SJCRH30 (cell line): ENCODE results near the gene BACH2. TPM values are rescaled to one million over a fixed set of nuclear protein-coding genes. Genes with fewer than 3 reads are reported as not detected.

ENCODE experiments used
- DNase-seq, 2 experiments: peaks; one replicate each; pipeline ENCODE4 v3.0.0-alpha.2; 2015 to 2020
- H3K27ac ChIP-seq: fragments of 250-450 bp; sonication (Bioruptor Pico); 2 replicates; pipeline ENCODE4 v1.5.1; 2020; ENCODE audit warnings: mild to moderate bottlenecking, moderate library complexity
- H3K27me3 ChIP-seq: fragments of 250-450 bp; sonication (Bioruptor Pico); 2 replicates; pipeline ENCODE4 v1.5.1; 2020; ENCODE audit warnings: mild to moderate bottlenecking, moderate library complexity
- H3K36me3 ChIP-seq: fragments of 250-450 bp; sonication (Bioruptor Pico); 2 replicates; pipeline ENCODE4 v1.5.1; 2020; ENCODE audit warnings: mild to moderate bottlenecking, moderate library complexity
- H3K4me1 ChIP-seq: fragments of 250-450 bp; sonication (Bioruptor Pico); 2 replicates; pipeline ENCODE4 v1.5.1; 2020; ENCODE audit warnings: mild to moderate bottlenecking, moderate library complexity
- H3K4me3 ChIP-seq: fragments of 250-450 bp; sonication (Bioruptor Pico); 2 replicates; pipeline ENCODE4 v1.5.1; 2020; ENCODE audit warnings: mild to moderate bottlenecking, moderate library complexity
- H3K9me3 ChIP-seq: fragments of 250-450 bp; sonication (Bioruptor Pico); replicated peaks from 2 replicates; pipeline ENCODE4 v1.5.1; 2020; ENCODE audit warnings: mild to moderate bottlenecking, moderate library complexity
- total RNA-seq: library from RNA; depleted of rRNA; stranded (reverse); fragments of >200 nt; shearing (Covaris generic); gene quantifications from 2 replicates; pipeline ENCODE4 v1.2.3, GENCODE V29; 2014

Gene BACH2
- total RNA-seq, 1 experiment from 2014 or later: 4.1 TPM

GRCh38 chr6:89952105-89952671, 344.5 kb downstream of the BACH2 start:
- peak in 1 of 2 experiments; percentile 27 for DNase-seq
- Histone ChIP-seq H3K4me3 (no peak overlapping the region), H3K9me3 (no peaks in the 10 kb centered on the region), H3K36me3 (no peaks in the 10 kb centered on the region; the same call in 1 of the 2 replicates), H3K4me1 (peaks cover 32% of the 10 kb centered on the region), H3K27ac (peak overlapping the region; percentile 16), H3K27me3 (no peaks in the 10 kb centered on the region)

- Histone ChIP-seq H3K27ac (no peak overlapping the region; the same call in 1 of the 2 replicates), H3K4me3 (no peak overlapping the region), H3K27me3 (no peaks in the 10 kb centered on the region), H3K36me3 (no peaks in the 10 kb centered on the region; the same call in 1 of the 2 replicates), H3K4me1 (peaks cover 32% of the 10 kb centered on the region), H3K9me3 (no peaks in the 10 kb centered on the region)
- no peak for DNase-seq
These were observed 345.0 kb downstream of the BACH2 start for GRCh38 chr6:89951574-89952104.

DNA sequence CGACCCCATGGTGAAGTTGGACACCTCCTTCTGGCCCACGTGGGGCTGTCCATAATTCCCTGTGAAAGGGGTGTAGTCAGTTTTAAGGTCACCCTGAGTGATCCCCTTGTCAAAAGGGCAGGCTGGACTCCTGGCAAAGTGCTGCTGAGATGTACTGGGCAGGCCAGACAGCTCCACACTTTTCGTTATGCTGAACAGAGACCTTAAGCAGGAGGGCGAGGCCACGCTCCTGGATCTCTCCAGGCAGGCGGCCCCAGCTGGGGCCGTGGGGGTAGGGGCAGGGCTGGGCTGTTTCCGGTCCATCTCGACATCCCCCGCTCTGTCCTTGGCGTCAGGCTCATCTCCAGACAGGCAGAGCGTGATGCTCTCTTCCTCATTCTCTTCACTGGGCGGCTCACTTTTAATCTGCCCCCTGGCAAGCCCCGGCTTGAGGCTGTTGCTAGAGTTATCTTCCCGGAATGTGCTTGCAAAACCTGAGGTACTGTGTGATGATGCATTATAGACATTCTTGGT, 345.7 kb downstream of the BACH2 start:
- no peak overlapping the region for H3K27ac ChIP-seq
- H3K36me3 ChIP-seq: no peaks in the 10 kb centered on the region; the same call in 1 of the 2 replicates
- H3K9me3 ChIP-seq: no peaks in the 10 kb centered on the region
- peaks cover 25% of the 10 kb centered on the region for H3K4me1 ChIP-seq
- no peak overlapping the region for H3K4me3 ChIP-seq
- H3K27me3 ChIP-seq: no peaks in the 10 kb centered on the region
- no peak for DNase-seq

DNA sequence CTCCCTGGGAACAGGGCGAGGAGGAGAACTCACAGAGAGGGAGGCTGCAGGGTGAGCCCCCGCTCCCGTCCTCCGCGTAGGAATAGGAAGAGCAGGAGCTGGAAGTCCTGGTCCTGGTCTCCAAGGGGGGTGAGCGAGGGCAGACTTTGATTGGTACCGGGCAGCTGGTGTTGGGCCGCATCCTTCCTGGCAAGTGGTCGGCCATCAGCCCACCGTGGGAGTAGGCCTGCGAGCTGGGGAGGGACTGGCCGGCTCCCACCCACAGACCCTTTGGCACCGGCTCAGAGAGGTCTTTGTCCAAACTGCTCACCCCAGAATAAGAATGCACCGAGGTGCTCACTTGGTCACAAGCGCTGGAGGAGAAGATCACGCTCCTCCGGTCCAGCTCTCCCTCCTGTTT, 346.2 kb downstream of the BACH2 start:
- Histone ChIP-seq H3K27me3 (no peaks in the 10 kb centered on the region), H3K4me3 (no peak overlapping the region)

GRCh38 chr6:89948876-89949275, 347.8 kb downstream of the BACH2 start:
- Histone ChIP-seq H3K4me1 (peaks cover 23% of the 10 kb centered on the region), H3K27ac (no peak overlapping the region), H3K36me3 (no peaks in the 10 kb centered on the region; the same call in 1 of the 2 replicates), H3K9me3 (no peaks in the 10 kb centered on the region), H3K4me3 (no peak overlapping the region), H3K27me3 (no peaks in the 10 kb centered on the region)
- no peak for DNase-seq

More for the DNA sequence above, 346.2 kb downstream of the BACH2 start:
- H3K36me3 ChIP-seq: no peaks in the 10 kb centered on the region; the same call in 1 of the 2 replicates
- no peak overlapping the region for H3K27ac ChIP-seq
- no peak for DNase-seq
- no peaks in the 10 kb centered on the region for H3K9me3 ChIP-seq
- H3K4me1 ChIP-seq: peaks cover 24% of the 10 kb centered on the region

- Histone ChIP-seq H3K4me3 (no peak overlapping the region), H3K27me3 (no peaks in the 10 kb centered on the region), H3K9me3 (no peaks in the 10 kb centered on the region), H3K27ac (no peak overlapping the region), H3K36me3 (no peaks in the 10 kb centered on the region; the same call in 1 of the 2 replicates), H3K4me1 (no peaks in the 10 kb centered on the region)
- peak; percentile 23 to 68 for DNase-seq
These were observed 351.7 kb downstream of the BACH2 start for GRCh38 chr6:89944826-89945407.

DNA sequence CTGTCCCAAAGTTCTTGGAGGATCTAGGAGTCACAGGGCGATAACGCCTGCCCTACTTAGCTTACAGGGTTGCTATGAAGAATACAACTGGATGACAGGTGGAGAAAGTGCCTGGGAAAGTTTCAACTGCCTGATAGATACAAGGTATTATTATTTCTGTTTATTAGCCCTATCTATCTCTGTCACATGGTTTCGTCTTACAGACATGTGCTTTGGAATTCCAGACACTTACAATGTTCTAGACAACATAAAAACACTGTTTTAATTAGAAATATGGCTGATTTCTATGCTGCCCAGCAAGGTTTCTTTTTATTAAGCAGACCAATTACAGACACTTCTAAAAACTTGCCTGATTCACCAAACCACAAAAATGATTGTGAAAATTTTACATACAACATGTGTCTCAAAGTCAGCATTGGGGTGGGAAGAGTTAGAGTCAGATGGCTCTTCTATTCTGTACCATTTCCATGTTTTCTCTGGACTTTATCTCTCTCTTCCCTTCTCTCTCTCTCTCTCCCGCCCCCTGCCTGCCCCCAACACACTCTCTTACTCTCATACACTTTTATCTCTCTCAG, 352.4 kb downstream of the BACH2 start:
- no peak for DNase-seq
- Histone ChIP-seq H3K4me1 (no peaks in the 10 kb centered on the region), H3K4me3 (no peak overlapping the region), H3K9me3 (no peaks in the 10 kb centered on the region), H3K36me3 (no peaks in the 10 kb centered on the region; the same call in 1 of the 2 replicates), H3K27me3 (no peaks in the 10 kb centered on the region), H3K27ac (no peak overlapping the region)

DNA sequence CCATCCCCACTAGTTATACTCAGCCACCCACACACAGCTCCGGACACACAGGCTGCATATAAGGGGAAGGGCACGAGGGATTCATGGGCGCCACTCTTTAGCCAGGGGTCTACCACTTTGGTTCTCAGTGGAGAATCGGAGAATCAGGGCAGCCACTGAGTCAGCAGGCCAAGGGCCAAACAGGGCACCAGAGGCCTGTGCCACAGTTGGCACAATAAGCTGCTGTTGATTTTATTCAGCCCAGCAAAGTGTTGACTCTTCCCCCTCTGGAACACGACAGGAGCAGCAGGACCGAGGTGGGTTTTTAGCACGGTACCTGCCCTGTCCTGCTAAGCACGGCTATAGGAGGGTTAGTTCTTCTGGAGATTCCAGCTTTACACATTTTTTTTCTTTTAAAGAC, 354.0 kb downstream of the BACH2 start:
- Histone ChIP-seq H3K4me1 (no peaks in the 10 kb centered on the region), H3K27me3 (no peaks in the 10 kb centered on the region), H3K9me3 (no peaks in the 10 kb centered on the region), H3K27ac (no peak overlapping the region), H3K36me3 (no peaks in the 10 kb centered on the region), H3K4me3 (no peak overlapping the region)
- DNase-seq: no peak

DNA sequence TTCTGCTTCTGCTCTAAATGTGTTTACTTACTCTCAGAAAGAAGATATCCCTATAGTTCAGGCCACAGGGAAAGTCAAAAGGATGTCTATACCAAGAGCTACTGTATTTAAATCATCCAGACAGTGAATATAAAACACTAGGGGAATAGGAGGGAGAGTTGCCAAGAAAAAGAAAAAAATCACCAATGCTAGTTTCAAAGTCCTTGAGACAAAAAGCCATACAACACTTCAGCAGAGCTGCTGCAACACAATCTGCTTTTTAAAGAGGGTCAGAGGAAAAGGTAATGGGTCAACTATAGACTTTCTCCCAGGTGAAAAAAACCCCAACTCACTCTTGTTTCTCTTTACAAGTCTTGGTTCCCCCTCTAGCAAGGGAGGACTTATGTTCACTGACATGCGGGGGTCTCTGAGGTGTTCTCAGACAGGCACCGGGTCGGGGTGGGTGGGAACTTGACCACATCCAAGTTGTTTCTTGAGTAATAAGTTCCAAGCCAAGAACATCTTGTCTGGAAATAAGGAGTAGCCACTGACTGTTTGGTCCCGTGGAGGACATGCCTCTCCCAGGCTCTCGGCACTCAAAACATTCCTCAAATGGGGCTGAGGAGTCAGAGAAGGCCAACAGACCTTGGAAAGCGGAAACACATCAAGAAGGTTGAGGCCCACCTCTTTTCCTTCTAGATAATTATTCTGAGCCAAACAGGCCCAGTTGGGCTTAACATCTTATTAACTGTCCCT, 354.7 kb downstream of the BACH2 start:
- Histone ChIP-seq H3K4me1 (no peaks in the 10 kb centered on the region), H3K27ac (no peak overlapping the region), H3K9me3 (no peaks in the 10 kb centered on the region), H3K27me3 (no peaks in the 10 kb centered on the region), H3K36me3 (no peaks in the 10 kb centered on the region), H3K4me3 (no peak overlapping the region)
- DNase-seq: no peak

- H3K4me3 ChIP-seq: no peak overlapping the region
- H3K27ac ChIP-seq: no peak overlapping the region
- no peaks in the 10 kb centered on the region for H3K27me3 ChIP-seq
- H3K36me3 ChIP-seq: no peaks in the 10 kb centered on the region
- no peaks in the 10 kb centered on the region for H3K9me3 ChIP-seq
- no peak for DNase-seq
- H3K4me1 ChIP-seq: no peaks in the 10 kb centered on the region
These were observed 355.4 kb downstream of the BACH2 start for GRCh38 chr6:89941031-89941762.

DNA sequence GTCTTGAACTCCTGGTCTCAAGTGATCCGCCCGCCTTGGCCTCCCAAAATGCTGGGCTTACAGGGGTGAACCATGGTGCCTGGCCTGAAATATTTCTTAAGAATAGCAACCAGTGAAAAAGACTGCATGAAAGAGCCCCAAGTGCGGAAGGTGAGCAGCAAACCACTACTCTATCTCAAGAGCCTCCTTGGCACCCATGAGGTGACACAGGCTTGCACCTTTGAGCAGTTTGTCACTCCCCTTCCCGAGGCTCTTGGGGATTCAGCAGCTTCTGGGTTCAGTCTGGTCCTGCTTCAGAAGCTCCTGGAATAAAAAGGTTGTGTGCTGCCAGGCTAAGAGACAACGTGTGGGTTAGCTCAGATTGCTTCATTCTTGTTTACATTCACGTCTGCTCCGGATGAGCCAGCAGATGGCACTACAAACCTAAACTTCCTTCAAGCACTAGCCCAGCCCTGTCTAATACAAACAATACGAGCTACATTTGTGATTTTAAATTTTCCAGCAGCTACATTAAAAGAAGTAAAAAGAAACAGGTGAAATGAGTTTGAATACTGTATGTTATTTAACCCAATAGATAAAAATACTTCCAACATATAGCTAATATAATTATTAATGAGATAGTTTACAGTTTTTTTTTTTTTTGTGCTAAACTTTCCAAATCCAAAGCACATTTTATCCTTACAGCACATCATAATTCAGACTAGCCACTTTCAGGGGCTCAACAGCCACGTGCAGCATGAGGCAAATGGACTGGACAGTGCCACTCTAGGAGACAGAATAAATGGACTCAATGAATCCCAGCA, 356.2 kb downstream of the BACH2 start:
- peak; percentile 65 to 86 for DNase-seq
- Histone ChIP-seq H3K27me3 (no peaks in the 10 kb centered on the region), H3K4me3 (no peak overlapping the region), H3K27ac (no peak overlapping the region), H3K36me3 (no peaks in the 10 kb centered on the region), H3K9me3 (no peaks in the 10 kb centered on the region), H3K4me1 (no peaks in the 10 kb centered on the region)

- no peaks in the 10 kb centered on the region for H3K36me3 ChIP-seq
These were observed 357.5 kb downstream of the BACH2 start for GRCh38 chr6:89939144-89939543.

GRCh38 chr6:89938014-89938413, 358.6 kb downstream of the BACH2 start:
- Histone ChIP-seq H3K4me3 (no peak overlapping the region), H3K27ac (no peak overlapping the region)
- no peak for DNase-seq

More at GRCh38 chr6:89939144-89939543, 357.5 kb downstream of the BACH2 start:
- Histone ChIP-seq H3K27me3 (no peaks in the 10 kb centered on the region), H3K4me3 (no peak overlapping the region), H3K27ac (no peak overlapping the region), H3K9me3 (no peaks in the 10 kb centered on the region), H3K4me1 (no peaks in the 10 kb centered on the region)
- DNase-seq: no peak

More at GRCh38 chr6:89938014-89938413, 358.6 kb downstream of the BACH2 start:
- H3K4me1 ChIP-seq: no peaks in the 10 kb centered on the region
- no peaks in the 10 kb centered on the region for H3K9me3 ChIP-seq
- H3K27me3 ChIP-seq: no peaks in the 10 kb centered on the region
- H3K36me3 ChIP-seq: no peaks in the 10 kb centered on the region
